MM.1S (cell line): ENCODE results near the gene AQP1.

Experiments used
- DNase-seq: peaks from one replicate; pipeline ENCODE4 v3.0.0-alpha.2; 2015
- H2AFZ ChIP-seq: fragments of 300-600 bp; sonication (generic); 2 replicates; pipeline ENCODE4 v1.6.0; 2016; ENCODE audit warnings: antibody characterized with exemption, low read length
- H3F3A ChIP-seq: fragments of 300-600 bp; sonication (generic); 2 replicates; pipeline ENCODE4 v1.6.1; 2016; ENCODE audit warnings: mild to moderate bottlenecking, antibody characterized with exemption, low read length, moderate library complexity, mixed read lengths; ENCODE audit not compliant: insufficient read depth
- H3K27ac ChIP-seq: fragments of 300-600 bp; sonication (generic); 2 replicates; pipeline ENCODE4 v1.5.1; 2016; ENCODE audit warnings: mild to moderate bottlenecking, low read length
- H3K27me3 ChIP-seq: fragments of 300-600 bp; sonication (generic); replicated peaks from 2 replicates; pipeline ENCODE4 v1.6.0; 2016; ENCODE audit warnings: low read length; ENCODE audit not compliant: insufficient read depth
- H3K36me3 ChIP-seq: fragments of 300-600 bp; sonication (generic); replicated peaks from 2 replicates; pipeline ENCODE4 v1.6.1; 2016; ENCODE audit warnings: mild to moderate bottlenecking, low read length, mixed read lengths; ENCODE audit not compliant: insufficient read depth
- H3K4me1 ChIP-seq: fragments of 300-600 bp; sonication (generic); 2 replicates; pipeline ENCODE4 v1.6.1; 2016; ENCODE audit warnings: low read length, mixed read lengths
- H3K4me2 ChIP-seq: fragments of 300-600 bp; sonication (generic); 2 replicates; pipeline ENCODE4 v1.6.0; 2016; ENCODE audit warnings: low read depth, low read length
- H3K4me3 ChIP-seq: fragments of 300-600 bp; sonication (generic); 2 replicates; pipeline ENCODE4 v1.5.1; 2016; ENCODE audit warnings: low read length, mixed read lengths
- H3K79me2 ChIP-seq: fragments of 300-600 bp; sonication (generic); 2 replicates; pipeline ENCODE4 v1.6.1; 2016; ENCODE audit warnings: mixed run types, low read length, mixed read lengths
- H3K9ac ChIP-seq: fragments of 300-600 bp; sonication (generic); 2 replicates; pipeline ENCODE4 v1.6.1; 2016; ENCODE audit warnings: low read length, mixed read lengths
- H3K9me2 ChIP-seq: fragments of 300-600 bp; sonication (generic); replicated peaks from 2 replicates; pipeline ENCODE4 v1.6.1; 2016; ENCODE audit warnings: mild to moderate bottlenecking, low read length, mixed read lengths; ENCODE audit not compliant: insufficient read depth
- H3K9me3 ChIP-seq: fragments of 300-600 bp; sonication (generic); replicated peaks from 2 replicates; pipeline ENCODE4 v1.6.1; 2016; ENCODE audit warnings: mild to moderate bottlenecking, low read length, mixed read lengths; ENCODE audit not compliant: insufficient read depth
- H4K20me1 ChIP-seq: fragments of 300-600 bp; sonication (generic); 2 replicates; pipeline ENCODE4 v1.6.1; 2016; ENCODE audit warnings: mild to moderate bottlenecking, low read length, moderate library complexity, mixed read lengths; ENCODE audit not compliant: insufficient read depth
- CTCF ChIP-seq: fragments of 300-600 bp; sonication (generic); IDR thresholded peaks from 2 replicates; pipeline ENCODE4 v1.5.1; 2016; ENCODE audit warnings: antibody characterized with exemption, low read length, mixed read lengths
- EZH2 ChIP-seq: fragments of 300-600 bp; sonication (generic); optimal IDR thresholded peaks from 2 replicates; pipeline ENCODE3; 2017; ENCODE audit warnings: low read depth, mild to moderate bottlenecking, antibody characterized with exemption, low read length, mixed read lengths
- EZH2phosphoT487 ChIP-seq: fragments of 300-600 bp; sonication (generic); IDR thresholded peaks from 2 replicates; pipeline ENCODE4 v1.6.1; 2018; ENCODE audit warnings: antibody characterized with exemption, low read length

AQP1 gene

GRCh38 chr7:30902466-30902865 is 9.2 kb upstream of the AQP1 start:
- no peaks in the 10 kb centered on the region for H3K36me3 ChIP-seq
- H3K9me2 ChIP-seq = no peaks in the 10 kb centered on the region
- no peak overlapping the region for H3K9ac ChIP-seq
- H3F3A ChIP-seq = no peaks in the 10 kb centered on the region
- no peaks in the 10 kb centered on the region for H3K27me3 ChIP-seq
- no peak for DNase-seq
- no peaks in the 10 kb centered on the region for H3K79me2 ChIP-seq
- H4K20me1 ChIP-seq = no peaks in the 10 kb centered on the region
- no peak for TF ChIP-seq EZH2
- no peak for TF ChIP-seq EZH2phosphoT487
- TF ChIP-seq CTCF = no peak
- H3K4me2 ChIP-seq = no peak overlapping the region
- no peaks in the 10 kb centered on the region for H3K4me1 ChIP-seq
- H2AFZ ChIP-seq = no peak overlapping the region
- H3K27ac ChIP-seq = no peak overlapping the region
- no peak overlapping the region for H3K4me3 ChIP-seq
- no peaks in the 10 kb centered on the region for H3K9me3 ChIP-seq

GRCh38 chr7:30903146-30903545 is 8.5 kb upstream of the AQP1 start:
- DNase-seq = no peak
- H3K9me3 ChIP-seq = no peaks in the 10 kb centered on the region
- H3K4me2 ChIP-seq = no peak overlapping the region
- H3K9ac ChIP-seq = no peak overlapping the region
- H4K20me1 ChIP-seq = no peaks in the 10 kb centered on the region
- H3F3A ChIP-seq = no peaks in the 10 kb centered on the region
- no peak overlapping the region for H2AFZ ChIP-seq
- no peaks in the 10 kb centered on the region for H3K4me1 ChIP-seq
- TF ChIP-seq EZH2phosphoT487 (no peak), EZH2 (no peak), CTCF (no peak)
- H3K27me3 ChIP-seq = no peaks in the 10 kb centered on the region
- H3K36me3 ChIP-seq = no peaks in the 10 kb centered on the region
- H3K9me2 ChIP-seq = no peaks in the 10 kb centered on the region
- no peaks in the 10 kb centered on the region for H3K79me2 ChIP-seq
- H3K4me3 ChIP-seq = no peak overlapping the region
- no peak overlapping the region for H3K27ac ChIP-seq

- Histone ChIP-seq H3K4me2 (no peak overlapping the region), H3K4me1 (no peaks in the 10 kb centered on the region), H3K79me2 (no peaks in the 10 kb centered on the region), H3K27ac (no peak overlapping the region), H3K9me3 (no peaks in the 10 kb centered on the region), H3F3A (no peaks in the 10 kb centered on the region), H4K20me1 (no peaks in the 10 kb centered on the region), H3K27me3 (no peaks in the 10 kb centered on the region), H2AFZ (no peak overlapping the region), H3K36me3 (no peaks in the 10 kb centered on the region), H3K4me3 (no peak overlapping the region), H3K9ac (no peak overlapping the region), H3K9me2 (no peaks in the 10 kb centered on the region)
- no peak for DNase-seq
- TF ChIP-seq EZH2phosphoT487 = no peak
- TF ChIP-seq EZH2 = no peak
- no peak for TF ChIP-seq CTCF
These were observed 7.1 kb upstream of the AQP1 start for GRCh38 chr7:30904561-30904960.
